NCI-H2081 treated with DMSO at 0.1 percent for 48 hours (cell line): ENCODE data around the gene PLCG1.

ENCODE experiments used
- DNase-seq: peaks from one replicate; lab custom pipeline; 2025; lab: John Stamatoyannopoulos, UW

The PLCG1 gene

DNA sequence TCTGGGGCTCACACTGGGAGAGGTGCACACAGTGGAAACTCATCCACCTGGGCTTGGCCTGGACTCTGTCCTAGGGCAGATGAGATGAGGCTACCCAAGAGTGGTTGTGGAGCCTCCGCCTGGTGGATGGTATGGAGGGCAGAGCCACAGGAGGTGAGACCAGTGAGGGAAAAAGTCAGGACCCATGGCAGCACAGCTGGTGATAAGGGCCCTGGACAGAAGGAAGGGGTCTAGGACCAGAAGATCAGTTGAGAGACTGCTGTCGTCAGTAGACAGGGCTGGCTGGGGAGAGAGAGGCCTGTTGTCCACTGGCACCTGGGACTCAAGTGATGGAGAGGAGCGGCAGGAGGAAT is 29.8 kb downstream of the PLCG1 start:
- no peak for DNase-seq

DNA sequence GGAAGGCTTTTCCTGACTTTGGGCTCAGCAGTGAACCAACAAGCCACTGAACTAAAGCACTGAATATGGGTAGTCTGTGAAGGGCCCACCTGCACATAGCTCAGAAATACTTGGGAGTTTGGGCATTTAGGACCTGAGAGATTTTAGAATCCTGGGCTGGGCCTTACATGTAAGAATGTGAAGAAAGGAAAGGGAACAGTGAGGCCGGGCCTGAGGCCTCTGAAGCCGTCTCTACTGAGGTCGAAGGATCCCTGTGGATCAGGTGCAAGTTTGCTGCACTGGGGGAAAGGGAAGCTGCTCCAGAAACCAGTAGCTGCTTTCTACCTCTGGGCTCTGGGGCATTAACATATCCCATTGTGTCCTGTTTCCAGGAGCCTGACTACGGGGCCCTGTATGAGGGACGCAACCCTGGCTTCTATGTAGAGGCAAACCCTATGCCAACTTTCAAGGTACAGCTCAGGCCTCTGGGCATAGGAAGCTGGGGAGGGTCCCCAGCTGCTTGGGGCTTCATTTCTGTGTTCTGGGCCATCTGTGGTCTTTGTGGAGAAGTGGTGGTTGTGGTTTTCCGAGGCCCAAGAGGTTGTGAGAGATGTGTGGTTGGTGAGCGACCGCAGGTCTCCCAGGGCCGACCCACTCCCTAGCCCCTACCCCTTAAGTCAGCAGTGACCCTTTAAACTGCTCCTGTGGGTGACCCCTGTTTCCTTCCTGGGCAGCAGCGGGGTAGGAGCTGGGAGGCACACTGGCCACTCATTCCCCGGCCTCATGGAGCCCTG is 30.3 kb downstream of the PLCG1 start:
- no peak for DNase-seq

DNA sequence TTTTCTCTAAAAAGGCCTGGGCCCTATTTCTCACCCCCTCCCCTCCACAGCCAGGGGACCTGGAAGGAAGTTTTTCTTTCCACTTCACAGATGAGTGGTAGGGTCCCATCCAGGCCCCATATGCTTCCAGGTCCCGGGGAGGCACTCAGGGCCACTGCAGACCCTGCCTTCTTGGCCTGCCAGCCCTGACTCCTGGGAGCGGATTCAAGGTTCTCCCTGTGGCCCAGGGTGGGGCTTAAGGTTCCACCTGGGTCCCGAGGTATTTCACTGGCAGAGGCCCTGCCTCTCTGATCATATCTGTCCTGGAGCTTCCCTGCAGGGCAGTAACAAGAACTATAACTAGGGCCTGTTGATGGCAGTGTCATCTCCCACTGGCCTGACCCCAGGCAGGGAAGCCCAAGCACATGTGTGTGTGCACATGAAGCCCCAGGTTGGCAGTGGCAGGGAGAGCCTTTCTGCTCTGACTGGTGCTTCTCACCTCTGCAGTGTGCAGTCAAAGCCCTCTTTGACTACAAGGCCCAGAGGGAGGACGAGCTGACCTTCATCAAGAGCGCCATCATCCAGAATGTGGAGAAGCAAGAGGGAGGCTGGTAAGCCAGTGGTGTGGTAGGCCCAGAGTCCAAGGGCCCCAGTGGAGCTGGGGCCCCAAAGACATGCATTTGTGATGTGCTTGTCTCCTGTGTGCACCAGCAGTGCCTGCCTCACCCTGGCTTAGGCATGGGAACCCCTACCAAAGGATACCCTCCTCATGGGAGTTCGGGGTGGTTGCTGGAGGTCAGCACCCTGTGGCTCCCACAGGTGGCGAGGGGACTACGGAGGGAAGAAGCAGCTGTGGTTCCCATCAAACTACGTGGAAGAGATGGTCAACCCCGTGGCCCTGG is 31.2 kb downstream of the PLCG1 start:
- no peak for DNase-seq

DNA sequence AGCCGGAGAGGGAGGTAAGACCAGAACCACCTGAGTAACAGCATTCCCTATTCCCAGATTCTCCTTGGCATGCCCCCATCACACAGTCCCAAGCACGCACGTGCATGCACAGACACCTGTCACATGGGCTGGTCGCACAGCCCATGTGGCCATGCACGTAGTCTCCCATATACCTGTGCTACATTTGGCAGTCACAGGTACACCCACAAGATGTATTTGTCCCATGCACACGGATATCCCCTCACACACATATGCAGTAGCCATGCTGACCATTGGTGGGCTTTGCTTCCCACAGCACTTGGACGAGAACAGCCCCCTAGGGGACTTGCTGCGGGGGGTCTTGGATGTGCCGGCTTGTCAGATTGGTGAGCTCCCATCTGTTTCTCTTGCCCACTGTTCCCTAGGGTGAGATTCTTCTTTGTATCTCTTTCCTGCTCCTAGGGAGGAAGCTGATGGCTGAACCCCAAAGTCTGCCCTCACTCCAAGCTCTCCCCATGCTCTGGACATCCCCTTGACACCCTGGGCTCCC is 31.9 kb downstream of the PLCG1 start:
- no peak for DNase-seq

DNA sequence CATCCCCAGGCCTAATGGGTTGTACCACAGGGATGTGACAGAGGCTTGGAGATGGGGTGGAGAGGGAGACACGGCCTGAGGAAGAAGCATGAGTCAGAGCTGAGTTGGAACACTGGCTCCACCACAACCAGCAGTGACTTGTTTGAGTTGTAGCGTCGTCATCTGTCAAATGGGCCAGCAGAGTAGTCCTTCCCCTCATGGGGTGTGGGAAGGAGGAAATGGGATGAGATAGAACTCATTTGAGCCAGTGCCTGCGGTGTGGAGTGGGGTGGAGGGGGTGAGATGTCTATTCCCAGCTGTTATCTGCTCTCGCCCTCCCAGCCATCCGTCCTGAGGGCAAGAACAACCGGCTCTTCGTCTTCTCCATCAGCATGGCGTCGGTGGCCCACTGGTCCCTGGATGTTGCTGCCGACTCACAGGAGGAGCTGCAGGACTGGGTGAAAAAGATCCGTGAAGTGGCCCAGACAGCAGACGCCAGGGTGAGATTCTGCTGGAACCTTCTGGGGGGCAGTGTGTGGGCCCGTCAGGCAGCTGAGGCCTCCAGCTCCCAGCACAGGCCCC is 32.5 kb downstream of the PLCG1 start:
- DNase-seq = no peak

DNA sequence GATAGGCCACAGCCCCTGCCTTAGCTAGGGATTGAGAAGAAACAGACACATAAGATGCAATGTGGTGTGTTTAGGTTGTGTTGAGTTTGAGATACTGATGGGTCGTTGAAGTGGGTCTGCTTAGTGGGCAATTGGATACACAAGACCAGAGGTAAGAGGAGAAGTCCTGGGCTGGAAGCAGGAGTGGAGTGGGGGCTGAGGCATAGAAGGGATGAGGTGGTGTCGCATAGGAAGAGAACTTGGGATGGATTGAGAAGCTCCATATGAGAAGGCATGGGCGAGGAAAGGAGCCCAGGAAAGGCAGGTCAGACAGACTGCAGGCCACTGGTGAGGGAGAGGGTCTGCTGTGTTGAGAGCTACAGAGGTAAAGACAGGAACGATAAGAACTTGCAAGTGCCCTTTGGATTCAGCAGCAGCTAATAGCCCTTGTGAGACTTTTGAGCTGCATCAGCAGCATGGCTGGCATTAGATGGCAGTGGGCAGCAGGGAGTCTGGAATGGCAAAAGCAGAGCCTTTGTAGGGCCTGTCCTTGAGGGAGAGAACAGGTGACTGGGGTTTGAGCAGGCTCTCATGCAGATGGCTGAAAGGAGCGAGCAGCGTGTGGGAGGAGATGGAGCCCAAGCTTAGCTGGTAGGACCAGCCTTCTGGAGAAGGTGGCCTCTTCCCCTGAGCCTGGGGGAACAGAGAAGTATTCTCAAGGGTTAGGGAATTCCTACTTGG is 33.2 kb downstream of the PLCG1 start:
- no peak for DNase-seq

DNA sequence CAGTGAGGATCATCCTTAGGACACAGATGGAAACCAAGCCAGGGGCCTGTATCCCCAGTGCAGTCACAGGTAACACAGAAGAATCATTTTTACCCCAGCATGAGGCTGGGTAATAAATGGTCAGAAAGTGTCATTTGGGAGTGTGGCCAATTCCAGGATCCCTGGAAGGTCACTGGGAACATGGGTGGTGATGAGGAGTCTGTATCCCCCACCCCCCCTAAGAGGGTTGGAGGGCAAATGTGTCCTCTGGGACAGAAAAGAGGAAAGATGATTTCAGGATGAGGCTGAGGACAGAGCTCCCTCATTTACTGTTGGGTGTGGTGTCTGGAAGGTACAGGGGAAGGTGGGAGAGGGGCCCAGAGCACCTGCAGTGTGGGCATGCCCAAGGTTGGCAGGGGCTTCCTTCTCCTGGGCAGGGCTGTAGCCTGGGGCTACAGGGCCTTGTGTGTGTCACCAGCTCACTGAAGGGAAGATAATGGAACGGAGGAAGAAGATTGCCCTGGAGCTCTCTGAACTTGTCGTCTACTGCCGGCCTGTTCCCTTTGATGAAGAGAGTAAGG is 34.5 kb downstream of the PLCG1 start:
- DNase-seq = no peak

DNA sequence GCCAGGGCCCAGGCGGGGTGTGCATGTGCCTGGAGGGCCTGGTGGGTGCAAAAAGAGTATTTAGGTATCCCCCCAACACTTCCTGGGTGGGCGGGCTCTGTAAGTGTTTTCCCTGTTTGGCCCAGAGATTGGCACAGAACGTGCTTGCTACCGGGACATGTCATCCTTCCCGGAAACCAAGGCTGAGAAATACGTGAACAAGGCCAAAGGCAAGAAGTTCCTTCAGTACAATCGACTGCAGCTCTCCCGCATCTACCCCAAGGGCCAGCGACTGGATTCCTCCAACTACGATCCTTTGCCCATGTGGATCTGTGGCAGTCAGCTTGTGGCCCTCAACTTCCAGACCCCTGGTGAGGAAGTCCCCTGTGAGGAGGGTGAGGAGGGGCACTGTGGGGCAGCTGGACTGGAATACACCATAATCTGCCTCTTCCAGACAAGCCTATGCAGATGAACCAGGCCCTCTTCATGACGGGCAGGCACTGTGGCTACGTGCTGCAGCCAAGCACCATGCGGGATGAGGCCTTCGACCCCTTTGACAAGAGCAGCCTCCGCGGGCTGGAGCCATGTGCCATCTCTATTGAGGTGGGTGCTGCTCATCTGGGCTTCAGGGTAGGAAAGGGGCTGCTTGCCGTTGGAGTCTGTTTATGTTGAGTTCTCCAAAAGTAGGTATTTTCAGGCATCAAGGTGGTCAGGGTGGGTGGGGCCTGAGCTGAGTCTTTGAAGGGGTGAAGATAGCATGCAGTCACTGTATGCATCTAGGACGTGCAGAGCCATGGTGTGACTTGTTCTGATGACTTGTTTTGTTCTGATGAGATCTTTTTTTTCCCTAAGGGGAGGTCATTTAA is 35.2 kb downstream of the PLCG1 start:
- DNase-seq = no peak

DNA sequence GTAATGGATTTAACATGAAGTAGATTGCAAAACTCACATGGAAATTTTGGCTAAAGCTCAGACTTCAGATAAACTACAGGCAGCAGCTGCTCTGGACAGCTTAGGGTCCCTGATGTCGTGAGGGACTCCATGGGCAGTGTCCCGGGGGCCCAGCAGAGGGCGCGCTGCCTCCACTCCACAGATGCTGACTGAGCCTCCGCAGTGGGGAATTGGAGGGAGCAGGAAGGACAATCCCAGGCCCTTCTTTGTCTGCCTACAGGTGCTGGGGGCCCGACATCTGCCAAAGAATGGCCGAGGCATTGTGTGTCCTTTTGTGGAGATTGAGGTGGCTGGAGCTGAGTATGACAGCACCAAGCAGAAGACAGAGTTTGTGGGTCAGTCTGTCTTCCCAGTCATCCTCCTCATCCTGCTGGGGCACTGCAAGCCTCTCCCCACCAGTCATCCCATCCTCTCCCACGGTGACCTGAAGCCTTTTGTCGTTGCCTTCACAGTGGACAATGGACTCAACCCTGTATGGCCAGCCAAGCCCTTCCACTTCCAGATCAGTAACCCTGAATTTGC is 35.9 kb downstream of the PLCG1 start:
- DNase-seq = peak; percentile 13

DNA sequence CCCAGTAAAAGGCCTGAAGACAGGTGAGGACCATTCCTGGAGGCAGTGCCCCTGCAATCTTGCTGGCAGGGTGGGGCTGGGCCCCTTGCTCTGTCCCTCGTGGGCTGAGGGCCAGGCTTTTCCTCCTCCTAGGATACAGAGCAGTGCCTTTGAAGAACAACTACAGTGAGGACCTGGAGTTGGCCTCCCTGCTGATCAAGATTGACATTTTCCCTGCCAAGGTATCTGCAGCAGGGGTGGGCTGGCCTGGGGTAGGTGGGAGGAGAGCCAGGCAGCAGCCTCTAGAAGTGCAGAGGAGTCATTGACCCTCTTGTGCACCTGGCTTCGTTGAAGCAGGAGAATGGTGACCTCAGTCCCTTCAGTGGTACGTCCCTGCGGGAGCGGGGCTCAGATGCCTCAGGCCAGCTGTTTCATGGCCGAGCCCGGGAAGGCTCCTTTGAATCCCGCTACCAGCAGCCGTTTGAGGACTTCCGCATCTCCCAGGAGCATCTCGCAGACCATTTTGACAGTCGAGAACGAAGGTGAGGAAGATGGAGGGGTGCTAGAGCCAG is 36.5 kb downstream of the PLCG1 start:
- no peak for DNase-seq

DNA sequence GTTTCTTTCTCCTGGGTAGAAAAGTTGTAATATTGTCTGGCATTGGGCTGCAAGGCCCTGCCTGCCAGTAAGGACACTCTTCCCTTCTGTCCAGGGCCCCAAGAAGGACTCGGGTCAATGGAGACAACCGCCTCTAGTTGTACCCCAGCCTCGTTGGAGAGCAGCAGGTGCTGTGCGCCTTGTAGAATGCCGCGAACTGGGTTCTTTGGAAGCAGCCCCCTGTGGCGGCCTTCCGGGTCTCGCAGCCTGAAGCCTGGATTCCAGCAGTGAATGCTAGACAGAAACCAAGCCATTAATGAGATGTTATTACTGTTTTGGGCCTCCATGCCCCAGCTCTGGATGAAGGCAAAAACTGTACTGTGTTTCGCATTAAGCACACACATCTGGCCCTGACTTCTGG is 37.0 kb downstream of the PLCG1 start:
- DNase-seq = no peak

DNA sequence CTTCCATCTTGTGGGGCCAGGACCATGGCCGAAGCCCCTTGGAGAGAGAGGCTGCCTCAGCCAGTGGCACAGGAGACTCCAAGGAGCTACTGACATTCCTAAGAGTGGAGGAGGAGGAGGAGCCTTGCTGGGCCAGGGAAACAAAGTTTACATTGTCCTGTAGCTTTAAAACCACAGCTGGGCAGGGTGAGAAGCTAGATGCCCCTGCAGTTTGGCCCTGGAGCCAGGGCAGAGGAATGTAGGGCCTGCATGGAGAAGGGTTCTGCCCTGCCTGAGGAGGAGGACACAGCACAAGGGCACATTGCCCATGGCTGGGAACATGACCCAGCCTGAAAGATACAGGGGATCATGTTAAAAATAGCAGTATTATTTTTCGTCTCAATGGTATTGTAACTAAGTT is 37.4 kb downstream of the PLCG1 start:
- no peak for DNase-seq

DNA sequence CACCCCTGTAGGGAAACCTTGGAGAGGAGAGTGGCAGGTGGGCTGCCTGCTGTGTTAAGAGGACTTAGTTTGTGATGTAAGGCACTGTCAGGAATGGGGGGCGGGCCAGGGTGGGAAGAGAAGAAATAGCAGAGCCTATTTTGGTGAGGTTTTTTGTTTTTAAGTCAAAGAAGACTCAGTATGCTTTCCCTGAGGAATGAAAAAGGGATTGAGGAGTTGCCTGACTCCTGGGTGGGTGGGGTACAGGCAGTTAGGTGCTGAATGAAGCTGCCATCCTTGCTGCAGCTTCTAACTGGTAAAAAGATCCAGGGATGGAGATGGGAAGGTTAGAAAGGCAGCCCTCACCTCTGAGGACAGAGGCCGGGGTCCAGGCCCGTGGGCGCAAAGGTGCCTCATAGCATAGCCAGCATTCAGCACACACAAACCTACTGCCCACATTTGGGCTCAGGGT is 37.9 kb downstream of the PLCG1 start:
- DNase-seq = no peak

DNA sequence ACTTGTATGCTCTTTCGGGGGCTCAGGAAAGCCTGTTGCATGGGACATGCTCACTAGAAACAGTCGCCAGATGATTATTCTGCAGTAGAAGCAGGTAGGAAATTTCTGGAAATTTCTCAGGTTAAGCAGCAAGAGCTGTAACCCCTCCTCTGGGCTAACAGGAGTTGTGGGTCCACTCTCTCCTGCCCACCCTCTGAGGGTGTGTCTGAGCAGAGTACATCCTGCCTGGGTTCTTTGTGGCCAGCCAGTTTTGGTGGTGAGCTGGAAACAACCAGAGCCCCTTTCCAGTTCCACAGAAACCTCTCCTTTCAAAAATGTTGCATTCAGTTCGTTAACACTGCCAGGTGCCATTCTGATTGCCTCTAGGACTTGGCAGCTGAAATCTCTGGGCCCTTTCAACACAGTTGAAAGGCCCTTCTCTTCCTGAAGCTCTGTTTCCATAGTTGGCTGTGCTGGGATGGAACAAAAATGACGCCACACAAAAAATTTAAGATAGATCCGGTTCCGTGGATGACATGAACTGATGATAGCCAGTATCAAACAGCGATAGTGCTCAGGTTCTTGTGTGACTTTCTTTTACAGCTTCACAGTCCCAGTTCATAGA is 38.5 kb downstream of the PLCG1 start:
- no peak for DNase-seq

DNA sequence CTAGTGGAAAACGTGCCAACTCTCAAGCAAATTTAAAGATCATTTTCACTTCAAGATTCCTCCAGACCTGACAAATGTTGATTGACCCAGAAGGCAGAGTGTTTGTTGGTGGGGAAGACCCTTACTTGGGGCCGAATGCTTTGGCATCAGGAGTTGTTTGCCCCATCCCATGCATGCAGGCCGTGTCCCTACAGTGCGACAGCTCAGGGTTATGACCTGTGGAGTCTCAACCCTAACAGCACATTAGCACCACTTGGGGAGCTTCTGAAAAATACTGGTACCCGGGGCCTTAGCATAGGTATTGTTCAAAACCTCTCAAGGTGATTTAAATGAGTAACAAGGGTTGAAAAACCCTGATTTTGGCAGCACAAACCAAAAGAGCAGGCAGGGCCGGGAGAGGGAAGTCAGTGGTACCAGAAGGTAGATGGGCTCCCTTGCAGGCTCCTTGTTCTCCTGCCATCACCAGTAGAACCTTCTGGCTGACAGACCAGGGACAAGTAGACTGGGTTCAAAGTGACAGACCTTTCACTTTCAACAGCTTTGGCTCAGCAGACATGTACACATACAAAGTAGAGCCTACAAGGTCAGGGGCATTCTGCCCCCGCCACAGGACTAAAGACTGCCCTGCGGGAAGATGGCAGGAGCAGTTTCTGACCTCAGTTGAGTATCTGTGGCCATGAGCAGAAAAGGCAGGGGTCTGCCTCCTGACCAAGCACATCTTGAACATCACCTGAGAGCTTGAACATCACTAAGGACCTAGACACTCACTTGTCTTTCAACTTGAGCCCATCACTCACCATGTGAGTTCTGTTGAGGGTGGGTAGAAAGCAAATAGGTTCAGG is 39.6 kb downstream of the PLCG1 start:
- no peak for DNase-seq

DNA sequence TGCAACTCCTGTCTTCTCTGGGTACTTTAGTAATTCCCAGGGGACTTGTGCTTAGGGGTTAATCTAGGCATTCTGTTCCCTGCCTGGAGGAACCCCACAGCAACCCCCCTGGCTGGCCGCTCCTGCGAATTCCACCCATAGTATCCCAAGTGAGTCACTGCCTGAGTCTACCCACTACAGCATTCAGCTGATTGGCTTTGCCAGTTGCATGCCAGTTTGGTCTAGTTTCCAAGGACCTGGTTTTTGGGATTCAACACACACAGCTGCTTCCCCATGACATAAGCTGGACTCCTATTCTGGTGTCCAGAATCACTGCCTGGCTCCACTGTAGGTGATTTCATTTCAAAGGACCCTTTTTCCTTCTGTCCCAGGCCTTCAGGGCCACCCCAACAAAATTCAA is 40.3 kb downstream of the PLCG1 start:
- DNase-seq = no peak

DNA sequence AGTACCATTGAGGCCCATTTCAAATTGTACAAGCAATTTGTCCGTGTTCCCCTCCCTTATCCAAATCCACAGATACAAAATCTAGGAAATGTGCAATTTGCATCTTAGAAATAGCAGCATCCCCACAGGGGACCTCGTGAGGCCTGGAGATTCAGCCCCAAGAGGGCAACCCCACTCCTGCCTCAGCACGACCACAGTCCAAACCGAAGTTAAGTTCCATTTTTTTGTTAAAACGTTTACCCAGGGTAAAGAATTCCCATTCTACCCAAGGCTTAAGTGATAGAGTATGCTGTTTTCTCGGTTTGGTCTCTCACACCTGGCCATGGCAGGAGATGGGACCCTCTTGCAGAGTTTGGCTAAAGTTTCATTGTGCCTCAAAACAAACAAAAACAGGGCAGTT is 41.2 kb downstream of the PLCG1 start:
- DNase-seq = no peak

DNA sequence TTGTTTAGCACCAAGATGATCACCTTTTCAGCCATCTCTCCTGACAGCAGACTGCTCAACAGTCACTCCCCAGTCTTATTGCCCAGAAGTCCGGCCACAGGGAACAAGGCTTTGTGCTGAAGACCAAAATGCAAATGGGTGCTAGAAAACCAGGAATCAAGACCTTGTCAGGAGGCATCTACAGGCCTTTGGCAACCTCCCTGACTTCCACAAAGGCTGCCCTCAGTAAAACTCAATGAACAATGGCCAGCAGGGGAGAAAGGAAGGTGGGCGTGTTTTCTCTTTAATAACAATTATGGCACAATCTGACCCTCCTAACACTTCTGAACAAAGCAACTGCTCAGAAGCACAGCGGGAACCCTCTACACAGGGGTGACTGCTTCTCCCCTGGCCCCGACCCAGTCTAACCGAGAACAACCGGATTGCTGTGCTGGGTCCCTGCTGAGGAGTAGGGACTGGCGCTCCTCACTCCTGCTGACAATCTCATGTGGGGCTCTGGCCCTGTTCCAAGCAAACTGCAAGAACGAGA is 41.6 kb downstream of the PLCG1 start:
- peak; percentile 6 for DNase-seq

DNA sequence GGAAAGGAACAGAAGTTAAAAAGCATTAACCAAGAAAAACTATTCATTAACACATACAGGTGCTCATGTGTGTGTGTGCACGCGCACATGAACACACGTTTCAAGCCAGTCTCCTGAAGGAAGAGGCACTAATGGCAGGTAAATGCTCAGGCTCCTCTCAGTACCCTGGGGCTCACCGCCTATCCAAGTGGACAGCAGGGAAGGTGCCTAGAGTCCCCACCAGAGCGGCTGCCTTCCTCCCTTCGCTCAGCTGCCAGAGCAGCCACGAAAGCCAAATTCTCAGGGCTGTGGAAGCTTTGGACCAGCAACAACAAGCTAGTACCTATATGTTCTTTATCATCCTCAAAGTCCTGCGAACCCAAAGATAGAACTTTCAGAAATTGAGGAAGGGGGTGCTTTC is 42.6 kb downstream of the PLCG1 start:
- DNase-seq = no peak
